ENCODE results near the gene ST7. TPM values are rescaled to one million over a fixed set of nuclear protein-coding genes. Genes with fewer than 3 reads are reported as not detected.

The ST7 gene
- total and polyA plus RNA-seq, 2 donors (not counting 3 experiments of a cell fraction or from before 2014, with no cell fraction given): 18.6 to 24.9 TPM

DNA sequence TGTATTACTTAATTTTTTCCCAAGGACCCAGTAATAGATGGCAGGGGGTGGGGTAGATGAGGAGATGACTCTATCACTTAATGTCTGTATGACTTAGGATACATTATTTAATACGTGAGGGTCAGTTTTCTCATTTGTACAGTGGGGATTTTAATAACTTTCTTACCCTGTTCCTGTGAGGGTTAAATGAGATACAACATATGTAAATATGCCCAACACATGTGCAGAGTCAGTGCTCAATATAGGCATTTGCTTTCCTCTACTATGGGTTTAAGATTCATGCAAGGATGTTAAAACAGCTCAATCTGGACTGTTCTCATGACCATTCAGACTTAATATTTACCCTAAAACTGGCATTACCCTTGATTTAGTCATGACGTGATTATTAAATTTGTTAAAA, 31.2 kb downstream of the ST7 start:
- peaks cover 13% of the 10 kb centered on the region for H3K79me2 ChIP-seq (ENCODE audit: control insufficient read depth, insufficient read depth, low read length)
- no peak overlapping the region for H3K4me3 ChIP-seq (replicated peaks in 1 of 3; ENCODE audit: insufficient read depth in 1 of 3, low read depth in 1 of 3, low read length in 3 of 3)
- ChIA-PET POLR2A (no interaction called here), CTCF (interaction anchor here (0.8 to 12.5 kb wide), 22 partner anchors 8 to 391 kb away, joined by 3 to 700 read pairs (median 4); no protein-coding TSS in a partner anchor)
- DNase-seq (ENCODE audit: low read depth, low spot score) (no peak), FAIRE-seq (no peak)
- dilution Hi-C loops (cut with MboI; ENCODE audit: extremely low pct_ligation_motif_present, low sequenced_read_pairs) (no loop called here), intact Hi-C loops (cut with micrococcal nuclease) (loop anchor here (1.0 to 10.0 kb wide), 4 partner anchors 54 to 810 kb away; no protein-coding TSS in a partner anchor)
- no peaks in the 10 kb centered on the region for H3K9me1 ChIP-seq (replicated peaks; ENCODE audit: control insufficient read depth, extremely low read depth, insufficient read depth, low read length)
- peaks cover 4% of the 10 kb centered on the region for H4K20me1 ChIP-seq (replicated peaks; ENCODE audit: control insufficient read depth, extremely low read depth, insufficient read depth, low read length)
- no peaks in the 10 kb centered on the region for H3K9me3 ChIP-seq (replicated peaks; ENCODE audit: control insufficient read depth, insufficient read depth, low read length)
- no peak overlapping the region for H3K27ac ChIP-seq (ENCODE audit: insufficient read depth, low read depth, low read length)
- no peak for TF ChIP-seq EZH2 (IDR thresholded peaks at IDR 0.05; ENCODE audit: borderline replicate concordance, low read depth, low read length, severe bottlenecking)
- TF ChIP-seq, protein P1, sequence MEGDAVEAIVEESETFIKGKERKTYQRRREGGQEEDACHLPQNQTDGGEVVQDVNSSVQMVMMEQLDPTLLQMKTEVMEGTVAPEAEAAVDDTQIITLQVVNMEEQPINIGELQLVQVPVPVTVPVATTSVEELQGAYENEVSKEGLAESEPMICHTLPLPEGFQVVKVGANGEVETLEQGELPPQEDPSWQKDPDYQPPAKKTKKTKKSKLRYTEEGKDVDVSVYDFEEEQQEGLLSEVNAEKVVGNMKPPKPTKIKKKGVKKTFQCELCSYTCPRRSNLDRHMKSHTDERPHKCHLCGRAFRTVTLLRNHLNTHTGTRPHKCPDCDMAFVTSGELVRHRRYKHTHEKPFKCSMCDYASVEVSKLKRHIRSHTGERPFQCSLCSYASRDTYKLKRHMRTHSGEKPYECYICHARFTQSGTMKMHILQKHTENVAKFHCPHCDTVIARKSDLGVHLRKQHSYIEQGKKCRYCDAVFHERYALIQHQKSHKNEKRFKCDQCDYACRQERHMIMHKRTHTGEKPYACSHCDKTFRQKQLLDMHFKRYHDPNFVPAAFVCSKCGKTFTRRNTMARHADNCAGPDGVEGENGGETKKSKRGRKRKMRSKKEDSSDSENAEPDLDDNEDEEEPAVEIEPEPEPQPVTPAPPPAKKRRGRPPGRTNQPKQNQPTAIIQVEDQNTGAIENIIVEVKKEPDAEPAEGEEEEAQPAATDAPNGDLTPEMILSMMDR (IDR thresholded peaks at IDR 0.05; ENCODE audit: extremely low read depth in 1 of 2, insufficient read depth in 1 of 2, low read depth in 1 of 2, low read length in 2 of 2): no peak
- no peak for TF ChIP-seq GATA2 (IDR thresholded peaks at IDR 0.05; ENCODE audit: insufficient read depth, insufficient read length, low read depth, low read length)
- TF ChIP-seq JUN (IDR thresholded peaks at IDR 0.05; ENCODE audit: borderline replicate concordance, insufficient read depth, insufficient read length, low read depth): no peak
- TF ChIP-seq, protein P2, sequence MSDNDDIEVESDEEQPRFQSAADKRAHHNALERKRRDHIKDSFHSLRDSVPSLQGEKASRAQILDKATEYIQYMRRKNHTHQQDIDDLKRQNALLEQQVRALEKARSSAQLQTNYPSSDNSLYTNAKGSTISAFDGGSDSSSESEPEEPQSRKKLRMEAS (IDR thresholded peaks at IDR 0.05; ENCODE audit: insufficient read depth, insufficient read length): no peak
- no peak for TF ChIP-seq POLR2AphosphoS5 (IDR thresholded peaks at IDR 0.05; ENCODE audit: insufficient read depth, low read depth, low read length)
- TF ChIP-seq FOS (IDR thresholded peaks at IDR 0.05; ENCODE audit: borderline replicate concordance, insufficient read depth, low read length): no peak
- no peak for TF ChIP-seq MYC (IDR thresholded peaks at IDR 0.05; ENCODE audit: low read depth, low read length)
- TF ChIP-seq POLR2A (IDR thresholded peaks at IDR 0.05; ENCODE audit: low read depth, low read length): no peak
- H3K27me3 ChIP-seq (ENCODE audit: control insufficient read depth in 2 of 2, insufficient read depth in 2 of 2, low read length in 2 of 2): no peaks in the 10 kb centered on the region
- no peak overlapping the region for H3K4me2 ChIP-seq (ENCODE audit: insufficient read depth, low read length)
- no peak overlapping the region for H2AFZ ChIP-seq (ENCODE audit: low read depth, low read length)
- H3K4me1 ChIP-seq (ENCODE audit: control insufficient read depth, extremely low read depth, insufficient read depth, low read length): no peaks in the 10 kb centered on the region
- no peak overlapping the region for H3K9ac ChIP-seq (replicated peaks; ENCODE audit: extremely low read depth, insufficient read depth, low read length)
- BruUV-seq (replicated peaks): no TSS peak
- H3K36me3 ChIP-seq (ENCODE audit: control insufficient read depth in 2 of 2, extremely low read depth in 1 of 2, insufficient read depth in 2 of 2, low read length in 2 of 2): no peaks in the 10 kb centered on the region

All from endothelial cell of umbilical vein (primary cell).